Ishikawa (cell line): ENCODE measurements around the gene TBCD.

Source experiments
- CEBPB ChIP-seq: IDR thresholded peaks from 2 replicates; pipeline ENCODE4 v1.6.1; 2012
- CREB1 ChIP-seq: IDR thresholded peaks from 2 replicates; pipeline ENCODE4 v1.6.1; 2012; ENCODE audit warnings: low read depth
- MAX ChIP-seq: IDR thresholded peaks from 2 replicates; pipeline ENCODE4 v1.6.1; 2012
- REST ChIP-seq: IDR thresholded peaks from 2 replicates; pipeline ENCODE4 v1.6.1; 2012; ENCODE audit warnings: low read depth, mild to moderate bottlenecking
- TAF1 ChIP-seq: IDR thresholded peaks from 2 replicates; pipeline ENCODE4 v1.6.1; 2012; ENCODE audit warnings: low read depth, mild to moderate bottlenecking
- YY1 ChIP-seq: IDR thresholded peaks from 2 replicates; pipeline ENCODE4 v1.6.1; 2012; ENCODE audit warnings: low read depth

- TF ChIP-seq CEBPB = no peak
- TF ChIP-seq MAX = no peak
- no peak for TF ChIP-seq TAF1
- TF ChIP-seq CREB1 = no peak
- TF ChIP-seq REST = no peak
- no peak for TF ChIP-seq YY1
Measured at GRCh38 chr17:82957469-82957795, 205.6 kb downstream of the TBCD start.
